ENCODE data around the gene NDRG3. TPM values are rescaled to one million over a fixed set of nuclear protein-coding genes. Genes with fewer than 3 reads are reported as not detected.

The NDRG3 gene
- total RNA-seq, 1 experiment from 2014 or later, result 23.6 TPM

GRCh38 chr20:36793294-36794115, 47.6 kb upstream of the NDRG3 start:
- Histone ChIP-seq H3K27me3 (ENCODE audit: insufficient read depth, low read length) (no peaks in the 10 kb centered on the region), H2BK20ac (ENCODE audit: low read depth, low read length, poor library complexity, severe bottlenecking) (no peak overlapping the region), H2BK12ac (ENCODE audit: insufficient read length, low read depth, low read length) (no peak overlapping the region), H3T11ph (ENCODE audit: low read length) (no peak overlapping the region), H3K23ac (ENCODE audit: insufficient read length, low read depth, low read length) (no peak overlapping the region), H4K5ac (ENCODE audit: insufficient read length, low read depth, low read length) (no peak overlapping the region), H3K79me1 (ENCODE audit: insufficient read depth, low read depth, low read length, poor library complexity, severe bottlenecking) (no peaks in the 10 kb centered on the region), H3K18ac (ENCODE audit: insufficient read length, low read depth, low read length) (no peak overlapping the region), H4K20me1 (ENCODE audit: control insufficient read depth, insufficient read depth, insufficient read length) (no peaks in the 10 kb centered on the region), H2BK120ac (ENCODE audit: low read depth, low read length, poor library complexity, severe bottlenecking) (no peak overlapping the region), H4K91ac (ENCODE audit: insufficient read length, low read depth, low read length) (no peak overlapping the region), H3K4me1 (ENCODE audit: insufficient read depth, low read length) (no peaks in the 10 kb centered on the region), H2AFZ (ENCODE audit: low read length) (no peak overlapping the region), H3K9ac (ENCODE audit: extremely low read depth, insufficient read length, low read length) (no peak overlapping the region), H3K27ac (ENCODE audit: insufficient read length, low read depth, low read length) (no peak overlapping the region), H4K8ac (replicated peaks; ENCODE audit: insufficient read length, low read depth, low read length) (no peak overlapping the region), H2BK15ac (ENCODE audit: low read depth, low read length) (no peak overlapping the region), H2BK5ac (ENCODE audit: insufficient read length, low read length) (no peak overlapping the region), H3K9me3 (ENCODE audit: control insufficient read depth, low read depth, low read length) (no peaks in the 10 kb centered on the region), H3K14ac (ENCODE audit: insufficient read depth, low read length) (no peak overlapping the region), H3K23me2 (ENCODE audit: insufficient read length, low read depth, low read length, poor library complexity, severe bottlenecking) (no peaks in the 10 kb centered on the region), H2AK5ac (ENCODE audit: insufficient read length, low read length) (no peak overlapping the region), H3K79me2 (ENCODE audit: insufficient read depth, low read length) (no peaks in the 10 kb centered on the region), H3K4me2 (ENCODE audit: insufficient read depth, insufficient read length, low read length) (no peak overlapping the region), H3K56ac (ENCODE audit: insufficient read length, low read depth, low read length) (no peak overlapping the region), H3K4ac (ENCODE audit: low read depth, low read length) (no peak overlapping the region)
- TF ChIP-seq CTCF (conservative IDR thresholded peaks at IDR 0.05), result no peak
- Mint-ChIP-seq H3K27me3 (ENCODE audit: low read depth) (no peaks in the 10 kb centered on the region), H3K9me3 (no peaks in the 10 kb centered on the region), H3K27ac (peak overlapping the region in 1 of 3 experiments; percentile 39; a peak in 2 of 7 replicates), H3K36me3 (ENCODE audit: insufficient read depth in 1 of 3, low read depth in 3 of 3) (peaks cover 14 to 71% (median 65%) of the 10 kb centered on the region in 3 experiments), H3K4me1 (peaks cover 0 to 8% of the 10 kb centered on the region in 2 experiments; a peak in 2 of 4 replicates), H3K4me3 (no peak overlapping the region)
- DNase-seq, result no peak
- WGBS (ENCODE audit: extremely low coverage, insufficient read length, low lambda C conversion rate), result no CpG with 5 or more reads among the region's 36 CpGs
